Stimulated activated CD4-positive, alpha-beta T cell treated with anti-CD3 and anti-CD28 coated beads, Interleukin-2, amount 100 ng/mL, for 4 hours (primary cell): ENCODE results near the gene COL25A1.
"Not testable (repeated sequence)": the region's sequence is repeated elsewhere in the genome, so short reads cannot be mapped to it uniquely, and the experiment has no call there.

Experiments
- DNase-seq: peaks from one replicate; pipeline ENCODE4 v3.0.0-alpha.2; 2020; ENCODE audit warnings: low read depth

COL25A1 gene

GRCh38 chr4:109049926-109050325 lies 252.5 kb downstream of the COL25A1 start:
- no peak for DNase-seq

GRCh38 chr4:109046471-109047201 lies 255.8 kb downstream of the COL25A1 start:
- DNase-seq, result no peak

GRCh38 chr4:109044431-109044830 lies 258.0 kb downstream of the COL25A1 start:
- DNase-seq, result no peak

- DNase-seq, result no peak
Observed at GRCh38 chr4:109043286-109043685, 259.2 kb downstream of the COL25A1 start.

GRCh38 chr4:109041463-109042360 lies 260.7 kb downstream of the COL25A1 start:
- no peak for DNase-seq

- no peak for DNase-seq
Observed at GRCh38 chr4:109040441-109040840, 262.0 kb downstream of the COL25A1 start.

- no peak for DNase-seq
Observed at GRCh38 chr4:109037026-109037425, 265.4 kb downstream of the COL25A1 start.

- DNase-seq, result no peak
Observed at GRCh38 chr4:109033993-109034392, 268.5 kb downstream of the COL25A1 start.

GRCh38 chr4:109032671-109033070 lies 269.8 kb downstream of the COL25A1 start:
- no peak for DNase-seq

- DNase-seq, result no peak
Observed at GRCh38 chr4:109029987-109030386, 272.5 kb downstream of the COL25A1 start.

GRCh38 chr4:109027016-109027500 lies 275.4 kb downstream of the COL25A1 start:
- no peak for DNase-seq

GRCh38 chr4:109026588-109026987 lies 275.9 kb downstream of the COL25A1 start:
- no peak for DNase-seq

- no peak for DNase-seq
Observed at GRCh38 chr4:109025471-109026076, 276.9 kb downstream of the COL25A1 start.

- DNase-seq, result no peak
Observed at GRCh38 chr4:109022961-109023360, 279.5 kb downstream of the COL25A1 start.

- not testable (repeated sequence) for DNase-seq
Observed at GRCh38 chr4:109021630-109022029, 280.8 kb downstream of the COL25A1 start.

- DNase-seq, result no peak
Observed at GRCh38 chr4:109020861-109021260, 281.6 kb downstream of the COL25A1 start.

- DNase-seq, result no peak
Observed at GRCh38 chr4:109016200-109016599, 286.3 kb downstream of the COL25A1 start.

GRCh38 chr4:109015413-109015810 lies 287.0 kb downstream of the COL25A1 start:
- no peak for DNase-seq

- DNase-seq, result no peak
Observed at GRCh38 chr4:109014593-109015412, 287.7 kb downstream of the COL25A1 start.

- DNase-seq, result no peak
Observed at GRCh38 chr4:109012286-109012880, 290.1 kb downstream of the COL25A1 start.
